ENCODE results near the gene TARBP1. TPM values are rescaled to one million over a fixed set of nuclear protein-coding genes. Genes with fewer than 3 reads are reported as not detected.

Gene TARBP1
- total RNA-seq, 1 donor from 2014 or later: 38.1 TPM

DNA sequence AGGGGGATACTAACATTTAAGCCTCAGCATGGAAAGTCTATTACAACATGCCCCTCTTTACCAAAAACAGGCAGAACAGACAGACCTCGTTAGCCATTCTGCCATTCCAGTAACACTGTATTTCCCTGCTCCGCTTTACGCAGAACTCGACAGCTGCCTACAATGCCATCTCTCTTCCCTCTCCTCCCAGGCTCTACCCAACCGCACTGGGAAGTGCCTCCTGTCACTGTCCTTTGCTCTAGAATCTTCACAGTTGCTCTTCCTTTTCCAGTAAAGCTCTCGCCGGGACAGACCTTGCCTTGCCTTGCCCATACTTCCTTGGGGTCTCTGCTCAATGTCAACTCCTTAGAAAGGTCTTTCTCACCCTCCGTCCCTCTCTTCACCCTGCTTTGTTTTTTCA lies 82.9 kb downstream of the TARBP1 start:
- no peak for DNase-seq (ENCODE audit: extremely low spot score, unreplicated experiment)
- no peak overlapping the region for H3K27ac Mint-ChIP-seq
- no peak overlapping the region for H3K4me3 Mint-ChIP-seq
- TF ChIP-seq, protein P1, sequence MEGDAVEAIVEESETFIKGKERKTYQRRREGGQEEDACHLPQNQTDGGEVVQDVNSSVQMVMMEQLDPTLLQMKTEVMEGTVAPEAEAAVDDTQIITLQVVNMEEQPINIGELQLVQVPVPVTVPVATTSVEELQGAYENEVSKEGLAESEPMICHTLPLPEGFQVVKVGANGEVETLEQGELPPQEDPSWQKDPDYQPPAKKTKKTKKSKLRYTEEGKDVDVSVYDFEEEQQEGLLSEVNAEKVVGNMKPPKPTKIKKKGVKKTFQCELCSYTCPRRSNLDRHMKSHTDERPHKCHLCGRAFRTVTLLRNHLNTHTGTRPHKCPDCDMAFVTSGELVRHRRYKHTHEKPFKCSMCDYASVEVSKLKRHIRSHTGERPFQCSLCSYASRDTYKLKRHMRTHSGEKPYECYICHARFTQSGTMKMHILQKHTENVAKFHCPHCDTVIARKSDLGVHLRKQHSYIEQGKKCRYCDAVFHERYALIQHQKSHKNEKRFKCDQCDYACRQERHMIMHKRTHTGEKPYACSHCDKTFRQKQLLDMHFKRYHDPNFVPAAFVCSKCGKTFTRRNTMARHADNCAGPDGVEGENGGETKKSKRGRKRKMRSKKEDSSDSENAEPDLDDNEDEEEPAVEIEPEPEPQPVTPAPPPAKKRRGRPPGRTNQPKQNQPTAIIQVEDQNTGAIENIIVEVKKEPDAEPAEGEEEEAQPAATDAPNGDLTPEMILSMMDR (conservative IDR thresholded peaks at IDR 0.05): no peak
- no peaks in the 10 kb centered on the region for H3K27me3 Mint-ChIP-seq
- H3K4me1 Mint-ChIP-seq (ENCODE audit: unreplicated experiment): no peaks in the 10 kb centered on the region
- no peaks in the 10 kb centered on the region for H3K9me3 Mint-ChIP-seq
- peaks cover 9% of the 10 kb centered on the region for H3K36me3 Mint-ChIP-seq

DNA sequence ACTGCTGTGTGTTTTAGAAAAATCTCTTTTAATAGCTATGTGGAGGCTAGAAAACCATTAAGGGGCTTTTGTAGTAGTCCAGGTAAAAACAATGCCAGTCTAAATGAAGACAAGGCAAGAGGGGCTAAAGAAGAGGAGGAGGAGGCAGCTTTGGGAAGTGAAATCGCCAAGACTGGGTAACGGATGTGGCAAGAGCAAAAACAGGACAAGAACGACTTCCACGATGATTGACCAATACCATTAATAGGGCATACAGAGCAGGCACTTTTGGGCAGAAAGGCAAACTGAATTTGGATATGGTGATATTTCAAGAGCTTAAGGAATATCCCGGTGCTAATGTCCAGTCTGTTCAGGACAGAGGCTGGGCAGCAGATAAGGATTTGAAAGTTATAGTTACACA lies 83.7 kb downstream of the TARBP1 start:
- Mint-ChIP-seq H3K36me3 (peaks cover 9% of the 10 kb centered on the region), H3K9me3 (no peaks in the 10 kb centered on the region), H3K27ac (no peak overlapping the region), H3K27me3 (no peaks in the 10 kb centered on the region), H3K4me3 (no peak overlapping the region), H3K4me1 (ENCODE audit: unreplicated experiment) (no peaks in the 10 kb centered on the region)
- DNase-seq (ENCODE audit: extremely low spot score, unreplicated experiment): no peak
- TF ChIP-seq, protein P1 (conservative IDR thresholded peaks at IDR 0.05): no peak

DNA sequence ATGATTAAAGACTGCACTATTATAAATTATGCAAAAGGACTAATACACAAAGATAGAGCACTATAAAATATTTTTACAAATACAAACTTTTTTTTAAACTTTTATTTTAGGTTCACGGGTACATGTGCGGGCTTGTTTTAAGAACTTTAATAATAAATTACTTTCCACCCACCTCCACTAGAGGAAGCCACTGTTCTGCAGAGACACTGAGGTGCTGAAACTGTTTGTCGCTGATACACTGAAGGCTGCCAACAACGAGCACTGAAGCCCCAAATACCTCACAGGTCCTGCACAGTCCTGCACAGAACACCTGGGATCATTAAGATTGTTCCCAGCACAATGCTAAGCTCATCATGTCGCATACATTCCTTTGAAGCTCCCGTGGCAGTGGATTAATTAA lies 85.8 kb downstream of the TARBP1 start:
- DNase-seq (ENCODE audit: extremely low spot score, unreplicated experiment): no peak
- TF ChIP-seq, protein P1 (conservative IDR thresholded peaks at IDR 0.05): no peak
- H3K4me1 Mint-ChIP-seq (ENCODE audit: unreplicated experiment): no peaks in the 10 kb centered on the region
- peaks cover 9% of the 10 kb centered on the region for H3K36me3 Mint-ChIP-seq
- no peaks in the 10 kb centered on the region for H3K9me3 Mint-ChIP-seq
- H3K27me3 Mint-ChIP-seq: no peaks in the 10 kb centered on the region
- H3K4me3 Mint-ChIP-seq: no peak overlapping the region
- no peak overlapping the region for H3K27ac Mint-ChIP-seq

DNA sequence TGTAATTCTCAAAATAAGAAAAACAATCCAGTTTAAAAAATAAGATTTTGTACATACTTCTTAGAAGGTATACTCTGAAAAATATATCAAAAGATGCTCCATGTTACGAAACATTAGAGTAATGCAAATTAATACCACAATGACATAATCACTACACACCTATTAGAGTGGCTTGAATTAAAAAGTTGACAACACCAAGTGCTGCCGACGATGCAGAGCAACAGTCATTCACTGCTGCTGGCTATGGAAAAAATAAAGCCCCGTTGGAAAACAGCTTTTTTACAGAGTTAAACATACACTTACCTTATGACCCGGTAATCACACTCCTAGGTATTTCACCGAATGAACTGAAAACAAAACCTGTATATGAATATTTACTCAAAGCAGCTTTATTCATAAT lies 90.9 kb downstream of the TARBP1 start:
- TF ChIP-seq, protein P1 (conservative IDR thresholded peaks at IDR 0.05): no peak
- Mint-ChIP-seq H3K9me3 (no peaks in the 10 kb centered on the region), H3K27ac (no peak overlapping the region), H3K36me3 (peaks cover 4% of the 10 kb centered on the region), H3K27me3 (no peaks in the 10 kb centered on the region), H3K4me3 (no peak overlapping the region), H3K4me1 (ENCODE audit: unreplicated experiment) (no peaks in the 10 kb centered on the region)
- no peak for DNase-seq (ENCODE audit: extremely low spot score, unreplicated experiment)

DNA sequence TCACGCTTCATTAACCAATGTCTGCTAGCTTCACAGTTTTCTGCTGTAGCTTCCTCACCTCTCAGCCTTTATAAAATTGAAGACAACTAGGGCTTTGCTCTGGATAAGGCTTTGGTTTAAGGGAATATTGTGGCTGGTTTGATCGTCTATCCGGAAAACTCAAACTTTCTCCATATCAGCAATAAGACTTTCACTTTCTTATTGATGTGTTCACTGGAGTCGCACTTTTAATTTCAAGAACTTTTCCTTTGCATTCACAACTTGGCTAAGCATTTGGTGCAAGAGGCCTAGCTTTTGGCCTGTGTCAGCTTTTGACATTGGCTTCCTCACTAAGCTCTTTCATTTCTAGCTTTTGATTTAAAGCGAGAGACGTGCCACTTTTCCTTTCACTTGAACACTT lies 92.9 kb downstream of the TARBP1 start:
- H3K36me3 Mint-ChIP-seq: peaks cover 13% of the 10 kb centered on the region
- H3K9me3 Mint-ChIP-seq: no peaks in the 10 kb centered on the region
- H3K27ac Mint-ChIP-seq: no peak overlapping the region
- H3K27me3 Mint-ChIP-seq: no peaks in the 10 kb centered on the region
- H3K4me1 Mint-ChIP-seq (ENCODE audit: unreplicated experiment): no peaks in the 10 kb centered on the region
- no peak overlapping the region for H3K4me3 Mint-ChIP-seq
- TF ChIP-seq, protein P1 (conservative IDR thresholded peaks at IDR 0.05): no peak
- no peak for DNase-seq (ENCODE audit: extremely low spot score, unreplicated experiment)
